Hepatocyte (in vitro differentiated cells): ENCODE measurements around the gene TTC38. TPM values are rescaled to one million over a fixed set of nuclear protein-coding genes. Genes with fewer than 3 reads are reported as not detected.

ENCODE experiments used
- DNase-seq: peaks from one replicate; pipeline ENCODE4 v3.0.0-alpha.2; 2016; ENCODE audit warnings: low spot score
- H2AFZ ChIP-seq: fragments of 200-600 bp; sonication (generic); 2 replicates; pipeline ENCODE4 v1.6.0; 2016; ENCODE audit warnings: antibody characterized with exemption, mild to moderate bottlenecking
- H3K27ac ChIP-seq: fragments of 200-600 bp; sonication (generic); 2 replicates; pipeline ENCODE4 v1.5.1; 2016; ENCODE audit warnings: mild to moderate bottlenecking
- H3K27me3 ChIP-seq: fragments of 200-600 bp; sonication (generic); 2 replicates; pipeline ENCODE4 v1.6.1; 2016
- H3K36me3 ChIP-seq: fragments of 200-600 bp; sonication (generic); replicated peaks from 2 replicates; pipeline ENCODE4 v1.5.1; 2016; ENCODE audit warnings: low read depth; ENCODE audit not compliant: insufficient read depth
- H3K4me1 ChIP-seq: fragments of 200-600 bp; sonication (generic); 2 replicates; pipeline ENCODE4 v1.5.1; 2016; ENCODE audit warnings: mild to moderate bottlenecking, moderate library complexity; ENCODE audit not compliant: insufficient read depth
- H3K4me2 ChIP-seq: fragments of 200-600 bp; sonication (generic); 2 replicates; pipeline ENCODE4 v1.6.0; 2016
- H3K4me3 ChIP-seq: fragments of 200-600 bp; sonication (generic); 2 replicates; pipeline ENCODE4 v1.5.1; 2016; ENCODE audit warnings: mild to moderate bottlenecking
- H3K79me2 ChIP-seq: fragments of 200-600 bp; sonication (generic); 2 replicates; pipeline ENCODE4 v1.6.0; 2017; ENCODE audit warnings: mild to moderate bottlenecking
- H3K9me2 ChIP-seq: fragments of 200-600 bp; sonication (generic); replicated peaks from 2 replicates; pipeline ENCODE4 v1.6.0; 2017; ENCODE audit warnings: mild to moderate bottlenecking; ENCODE audit not compliant: insufficient read depth
- H3K9me3 ChIP-seq: fragments of 200-600 bp; sonication (generic); 2 replicates; pipeline ENCODE4 v1.5.1; 2016; ENCODE audit warnings: low read depth, mild to moderate bottlenecking
- H4K20me1 ChIP-seq: fragments of 200-600 bp; sonication (generic); 2 replicates; pipeline ENCODE4 v1.6.0; 2016; ENCODE audit warnings: mild to moderate bottlenecking; ENCODE audit not compliant: insufficient read depth, poor library complexity, severe bottlenecking
- CTCF ChIP-seq: fragments of 200-600 bp; sonication (generic); IDR thresholded peaks from 2 replicates; pipeline ENCODE4 v1.5.1; 2016; ENCODE audit warnings: antibody characterized with exemption, mild to moderate bottlenecking; ENCODE audit not compliant: poor library complexity
- EZH2 ChIP-seq: fragments of 200-600 bp; sonication (generic); IDR thresholded peaks from 2 replicates; pipeline ENCODE4 v1.6.1; 2016; ENCODE audit warnings: antibody characterized with exemption, mild to moderate bottlenecking, borderline replicate concordance
- EZH2phosphoT487 ChIP-seq: fragments of 200-600 bp; sonication (generic); IDR thresholded peaks from one replicate; pipeline ENCODE4 v1.6.1; 2018; ENCODE audit warnings: antibody characterized with exemption, mild to moderate bottlenecking, low read depth, moderate library complexity; ENCODE audit not compliant: unreplicated experiment, severe bottlenecking
- WGBS: methylation state at CpG from one replicate; pipeline ENCODE4 v1.1.6; 2016; ENCODE audit warnings: low lambda C conversion rate; ENCODE audit errors: missing lambda C conversion rate; 5-methylcytosine and 5-hydroxymethylcytosine counted together
- polyA plus RNA-seq: library from polyadenylated mRNA; unstranded; fragments of >200 nt; fragmentation: Nextera tagmentation; extraction: Ambion mirVana; gene quantifications from 2 replicates; pipeline ENCODE4 v1.2.1, GENCODE V29; 2016
- total RNA-seq: library from RNA; depleted of rRNA; stranded (reverse); fragments of >200 nt; gene quantifications from 2 replicates; pipeline ENCODE4 v1.2.3, GENCODE V29; 2014

TTC38 gene
- total and polyA plus RNA-seq, 2 experiments from 2014 or later, result 48.3 to 85.8 TPM

DNA sequence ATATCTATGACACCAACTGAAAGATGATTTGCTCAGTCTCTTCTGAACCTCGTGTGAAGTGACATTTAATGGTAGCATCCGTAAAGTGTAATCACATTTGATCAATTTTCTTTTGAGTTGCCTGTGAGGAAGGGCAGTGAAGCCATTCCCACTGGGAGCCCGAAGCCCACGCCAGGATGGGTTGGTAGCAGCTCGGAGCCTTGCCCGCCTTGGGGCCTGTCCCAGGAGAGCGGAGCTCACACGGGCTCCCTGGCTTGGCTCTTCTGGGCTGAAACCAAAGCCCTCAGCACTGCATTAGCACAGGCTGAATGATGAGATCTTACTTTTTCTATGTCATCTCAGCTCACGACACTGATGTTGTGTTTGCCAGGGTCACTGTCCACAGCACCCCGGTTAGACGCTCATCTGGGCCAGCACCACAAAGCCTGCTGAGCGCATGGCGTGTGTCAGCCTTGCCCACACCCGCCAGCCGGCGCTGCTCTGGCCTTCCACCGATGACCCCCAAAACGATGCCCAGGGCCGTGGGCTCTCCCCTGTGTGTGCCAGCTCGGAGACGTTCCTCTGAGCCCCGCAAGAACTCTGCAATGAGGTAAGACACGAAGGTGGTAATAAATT is 58.4 kb downstream of the TTC38 start:
- 97% methylated on average over 23 of the region's 23 CpGs for WGBS
- TF ChIP-seq EZH2, result no peak
- TF ChIP-seq EZH2phosphoT487, result no peak
- TF ChIP-seq CTCF, result no peak
- no peaks in the 10 kb centered on the region for H3K4me1 ChIP-seq
- no peaks in the 10 kb centered on the region for H3K36me3 ChIP-seq
- no peaks in the 10 kb centered on the region for H3K27me3 ChIP-seq
- no peaks in the 10 kb centered on the region for H3K79me2 ChIP-seq
- no peak overlapping the region for H3K4me2 ChIP-seq
- no peaks in the 10 kb centered on the region for H4K20me1 ChIP-seq
- no peak for DNase-seq
- H2AFZ ChIP-seq, result no peak overlapping the region
- H3K4me3 ChIP-seq, result no peak overlapping the region
- H3K9me3 ChIP-seq, result no peaks in the 10 kb centered on the region
- H3K27ac ChIP-seq, result no peak overlapping the region
- H3K9me2 ChIP-seq, result no peaks in the 10 kb centered on the region

DNA sequence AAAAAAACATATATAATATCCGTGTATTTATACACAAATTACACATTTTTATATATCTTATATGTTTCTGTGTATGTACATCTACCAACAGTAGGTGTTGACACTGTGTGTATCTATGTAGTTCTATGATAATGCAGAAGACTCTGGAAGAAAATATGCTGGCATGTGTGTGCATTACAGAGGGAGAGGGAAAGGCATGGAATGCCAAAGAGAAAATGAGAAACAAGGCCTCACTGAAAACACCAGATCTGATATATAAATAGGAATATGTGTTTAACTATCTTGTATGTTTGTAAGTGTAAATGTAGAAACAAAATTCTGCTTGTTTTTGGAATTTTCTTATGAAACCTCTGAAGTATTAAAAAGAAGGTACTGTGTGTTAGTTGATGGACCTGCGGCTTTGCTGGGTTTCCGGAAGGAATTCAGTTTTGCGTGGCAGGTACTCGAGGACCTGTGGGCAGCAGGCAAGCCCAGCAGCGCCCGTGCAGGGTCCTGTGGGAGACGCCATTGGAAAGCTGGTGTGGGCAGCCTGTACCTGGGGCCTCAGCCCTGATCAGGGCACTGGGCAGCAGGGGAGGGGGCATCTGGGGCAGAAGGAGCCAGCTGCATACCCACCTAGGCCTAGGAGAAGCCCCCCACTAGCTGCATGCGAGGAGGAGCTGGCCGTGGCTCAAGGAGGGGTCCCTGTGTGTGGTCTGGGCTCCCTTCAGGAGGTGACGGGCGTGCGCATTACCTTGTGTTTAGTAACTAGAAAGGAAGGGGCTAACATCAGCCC is 60.1 kb downstream of the TTC38 start:
- Histone ChIP-seq H3K27me3 (no peaks in the 10 kb centered on the region), H3K9me3 (no peaks in the 10 kb centered on the region), H4K20me1 (no peaks in the 10 kb centered on the region), H3K4me2 (no peak overlapping the region), H3K9me2 (no peaks in the 10 kb centered on the region), H2AFZ (no peak overlapping the region), H3K36me3 (no peaks in the 10 kb centered on the region), H3K79me2 (no peaks in the 10 kb centered on the region), H3K4me3 (no peak overlapping the region), H3K27ac (no peak overlapping the region), H3K4me1 (no peaks in the 10 kb centered on the region)
- TF ChIP-seq CTCF (no peak), EZH2 (no peak), EZH2phosphoT487 (no peak)
- WGBS, result 97% methylated on average over 13 of the region's 13 CpGs
- DNase-seq, result no peak

GRCh38 chr22:46328797-46329196 is 61.0 kb downstream of the TTC38 start:
- TF ChIP-seq EZH2 (no peak), CTCF (no peak), EZH2phosphoT487 (no peak)
- no peaks in the 10 kb centered on the region for H3K4me1 ChIP-seq
- DNase-seq, result no peak
- no peaks in the 10 kb centered on the region for H3K27me3 ChIP-seq
- 98% methylated on average over 11 of the region's 11 CpGs for WGBS
- H2AFZ ChIP-seq, result no peak overlapping the region
- no peak overlapping the region for H3K4me2 ChIP-seq
- H3K27ac ChIP-seq, result no peak overlapping the region
- no peaks in the 10 kb centered on the region for H4K20me1 ChIP-seq
- H3K36me3 ChIP-seq, result no peaks in the 10 kb centered on the region
- H3K79me2 ChIP-seq, result no peaks in the 10 kb centered on the region
- H3K4me3 ChIP-seq, result no peak overlapping the region
- no peaks in the 10 kb centered on the region for H3K9me3 ChIP-seq
- H3K9me2 ChIP-seq, result no peaks in the 10 kb centered on the region
